HPDE6-E6E7 (cell line): ENCODE results near the gene RAB3C.
"Not testable (repeated sequence)": the region's sequence is repeated elsewhere in the genome, so short reads cannot be mapped to it uniquely, and the experiment has no call there.

Experiments used
- DNase-seq: peaks from one replicate; pipeline ENCODE4 v3.0.0; 2011; ENCODE audit warnings: missing footprints; ENCODE audit errors: extremely low spot score

The RAB3C gene

GRCh38 chr5:58602889-58603288, 20.0 kb downstream of the RAB3C start:
- not testable (repeated sequence) for DNase-seq

GRCh38 chr5:58606064-58606463, 23.2 kb downstream of the RAB3C start:
- no peak for DNase-seq

GRCh38 chr5:58615972-58616371, 33.1 kb downstream of the RAB3C start:
- no peak for DNase-seq

- DNase-seq: no peak
These were observed 34.4 kb downstream of the RAB3C start for GRCh38 chr5:58617241-58617640.

- DNase-seq: no peak
These were observed 37.5 kb downstream of the RAB3C start for GRCh38 chr5:58620336-58620735.

- DNase-seq: no peak
These were observed 40.3 kb downstream of the RAB3C start for GRCh38 chr5:58622936-58623871.

GRCh38 chr5:58628626-58629025, 45.8 kb downstream of the RAB3C start:
- no peak for DNase-seq

- no peak for DNase-seq
These were observed 46.6 kb downstream of the RAB3C start for GRCh38 chr5:58629271-58630159.

GRCh38 chr5:58631895-58632294, 49.0 kb downstream of the RAB3C start:
- no peak for DNase-seq

GRCh38 chr5:58635416-58635815, 52.5 kb downstream of the RAB3C start:
- no peak for DNase-seq

- DNase-seq: no peak
These were observed 57.1 kb downstream of the RAB3C start for GRCh38 chr5:58640011-58640410.

GRCh38 chr5:58641533-58641932, 58.7 kb downstream of the RAB3C start:
- no peak for DNase-seq

- no peak for DNase-seq
These were observed 66.0 kb downstream of the RAB3C start for GRCh38 chr5:58648846-58649245.

GRCh38 chr5:58649716-58650115, 66.8 kb downstream of the RAB3C start:
- DNase-seq: no peak

GRCh38 chr5:58653521-58653920, 70.6 kb downstream of the RAB3C start:
- DNase-seq: no peak

- DNase-seq: no peak
These were observed 83.3 kb downstream of the RAB3C start for GRCh38 chr5:58666141-58666540.

GRCh38 chr5:58666598-58667581, 84.0 kb downstream of the RAB3C start:
- no peak for DNase-seq

- DNase-seq: no peak
These were observed 87.7 kb downstream of the RAB3C start for GRCh38 chr5:58670582-58670981.

- no peak for DNase-seq
These were observed 88.3 kb downstream of the RAB3C start for GRCh38 chr5:58671155-58671554.

- DNase-seq: no peak
These were observed 89.6 kb downstream of the RAB3C start for GRCh38 chr5:58672521-58672920.

GRCh38 chr5:58674070-58674469, 91.2 kb downstream of the RAB3C start:
- no peak for DNase-seq
